HG03039 (cell line): ENCODE results near the gene MAPK1.
"Not testable (repeated sequence)": the region's sequence is repeated elsewhere in the genome, so short reads cannot be mapped to it uniquely, and the experiment has no call there.

Source experiments
- ATAC-seq: cut with Tn5 transposase; IDR thresholded peaks from one replicate; pipeline ENCODE4 v1.9.1; 2021; ENCODE audit warnings: mild to moderate bottlenecking, moderate library complexity; ENCODE audit not compliant: unreplicated experiment

MAPK1 gene

DNA sequence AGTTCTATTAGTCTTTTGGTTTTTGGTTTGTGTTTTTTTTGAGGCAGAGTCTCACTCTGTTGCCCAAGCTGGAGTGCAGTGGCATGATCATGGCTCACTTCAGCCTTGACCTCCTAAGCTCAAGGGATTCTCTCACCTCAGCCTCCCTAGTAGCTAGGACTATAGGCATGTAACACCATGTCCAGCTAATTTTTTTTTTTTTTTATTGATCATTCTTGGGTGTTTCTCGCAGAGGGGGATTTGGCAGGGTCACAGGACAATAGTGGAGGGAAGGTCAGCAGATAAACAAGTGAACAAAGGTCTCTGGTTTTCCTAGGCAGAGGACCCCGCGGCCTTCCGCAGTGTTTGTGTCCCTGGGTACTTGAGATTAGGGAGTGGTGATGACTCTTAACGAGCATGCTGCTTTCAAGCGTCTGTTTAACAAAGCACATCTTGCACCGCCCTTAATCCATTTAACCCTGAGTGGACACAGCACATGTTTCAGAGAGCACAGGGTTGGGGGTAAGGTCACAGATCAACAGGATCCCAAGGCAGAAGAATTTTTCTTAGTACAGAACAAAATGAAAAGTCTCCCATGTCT is 15.4 kb upstream of the MAPK1 start:
- ATAC-seq: not testable (repeated sequence)

DNA sequence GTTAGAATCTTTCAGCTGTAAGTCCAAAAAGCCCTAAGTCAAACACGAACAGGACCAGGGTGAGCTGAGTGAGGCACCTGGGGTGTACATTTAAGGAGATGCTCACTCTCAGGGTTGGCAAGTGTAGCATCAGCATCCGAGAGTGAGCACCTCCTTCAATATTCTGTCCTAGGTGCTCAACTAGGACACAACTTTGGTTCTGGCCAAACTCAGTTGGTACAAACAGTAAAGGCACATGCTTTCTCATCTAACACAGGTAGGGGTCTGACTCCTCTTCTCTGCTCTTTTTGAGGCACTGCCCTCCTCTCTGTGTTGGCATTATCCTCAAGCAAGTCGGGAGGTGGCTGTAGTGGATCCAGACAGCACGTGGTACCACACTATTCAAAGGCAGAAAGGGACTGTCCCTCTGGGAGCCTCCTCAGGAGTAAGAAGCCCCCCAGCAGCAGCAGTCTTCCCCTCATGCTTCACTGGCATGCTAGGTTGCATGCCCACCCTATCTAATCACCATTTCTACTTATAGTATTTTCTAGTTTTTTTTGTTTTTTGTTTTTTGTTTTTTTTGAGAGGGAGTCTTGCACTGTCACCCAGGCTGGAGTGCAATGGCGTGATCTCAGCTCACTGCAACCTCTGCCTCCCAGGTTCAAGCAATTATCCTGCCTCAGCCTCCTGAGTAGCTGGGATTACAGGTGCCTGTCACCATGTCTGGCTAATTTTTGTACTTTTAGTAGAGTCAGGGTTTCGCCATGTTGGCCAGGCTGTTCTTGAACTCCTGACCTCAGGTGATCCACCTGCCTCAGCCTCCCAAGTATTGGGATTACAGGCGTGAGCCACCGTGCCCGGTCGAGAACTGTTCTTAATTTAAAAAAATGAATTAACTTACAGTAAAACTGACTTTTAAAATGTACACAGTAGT is 14.7 kb upstream of the MAPK1 start:
- no peak for ATAC-seq

DNA sequence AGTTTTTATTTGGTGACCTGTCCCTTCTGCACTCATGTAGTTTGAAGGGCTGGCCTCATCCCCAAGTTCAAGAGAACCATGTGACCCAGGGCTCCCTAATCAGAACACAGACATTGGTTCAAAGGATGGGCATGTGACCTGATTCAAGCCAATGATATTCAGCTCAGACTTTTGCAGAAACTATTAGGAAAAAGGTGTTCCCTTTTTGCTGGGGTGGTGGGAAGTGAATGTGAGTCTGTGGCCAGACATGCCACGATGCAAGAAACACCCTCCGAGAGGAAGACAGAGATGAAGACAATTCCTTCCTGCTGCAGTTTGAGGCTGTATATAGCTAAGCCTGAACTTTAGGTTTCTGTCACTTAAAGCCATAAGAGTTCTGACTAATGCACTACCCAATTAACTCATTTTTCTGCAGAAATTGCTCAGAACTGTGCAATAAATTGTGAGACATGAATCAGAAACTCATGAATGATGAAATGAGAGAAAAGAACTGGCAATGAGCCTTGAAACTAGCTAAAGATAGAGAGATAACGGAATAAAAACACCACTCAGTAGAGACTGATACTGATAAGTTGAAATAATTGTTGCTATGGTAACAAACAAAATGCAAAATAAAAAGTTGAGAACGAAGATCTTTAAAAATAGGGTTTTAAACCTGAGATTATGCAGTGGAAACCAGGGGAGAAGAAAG is 9.2 kb upstream of the MAPK1 start:
- no peak for ATAC-seq

DNA sequence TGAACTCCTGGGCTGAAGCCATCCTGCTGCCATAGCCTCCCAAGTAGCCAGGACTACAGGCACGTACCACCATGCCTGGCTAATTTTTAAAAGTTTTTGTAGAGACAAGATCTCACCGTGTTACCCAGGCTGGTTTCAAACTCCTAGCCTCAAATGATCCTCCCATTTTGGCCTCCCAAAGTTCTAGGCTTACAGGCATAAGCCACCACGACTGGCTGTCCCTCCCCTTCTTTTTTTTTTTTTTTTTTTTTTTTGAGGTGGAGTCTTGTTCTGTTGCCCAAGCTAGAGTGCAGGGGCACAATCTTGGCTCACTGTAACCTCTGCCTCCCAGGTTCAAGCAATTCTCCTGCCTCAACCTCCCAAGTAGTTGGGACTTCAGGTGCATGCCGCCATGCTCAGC is 7.5 kb upstream of the MAPK1 start:
- ATAC-seq: not testable (repeated sequence)

DNA sequence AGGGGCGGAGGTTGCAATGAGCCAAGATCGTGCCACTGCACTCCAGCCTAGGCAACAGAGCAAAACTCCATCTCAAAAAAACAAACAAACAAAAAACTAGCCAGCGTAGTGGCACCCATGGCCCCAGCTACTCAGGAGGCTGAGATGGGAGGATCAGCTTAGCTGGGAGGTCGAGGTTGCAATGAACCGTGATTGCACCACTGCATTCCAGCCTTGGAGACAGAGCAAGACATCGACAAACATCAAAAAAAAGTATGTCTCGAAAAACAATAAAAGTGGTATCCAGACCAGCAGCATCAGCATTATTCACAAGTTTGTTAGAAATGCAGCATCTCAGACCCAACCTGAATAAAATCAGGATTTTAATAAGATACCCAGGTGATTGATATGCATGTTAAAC is 6.2 kb upstream of the MAPK1 start:
- no peak for ATAC-seq

DNA sequence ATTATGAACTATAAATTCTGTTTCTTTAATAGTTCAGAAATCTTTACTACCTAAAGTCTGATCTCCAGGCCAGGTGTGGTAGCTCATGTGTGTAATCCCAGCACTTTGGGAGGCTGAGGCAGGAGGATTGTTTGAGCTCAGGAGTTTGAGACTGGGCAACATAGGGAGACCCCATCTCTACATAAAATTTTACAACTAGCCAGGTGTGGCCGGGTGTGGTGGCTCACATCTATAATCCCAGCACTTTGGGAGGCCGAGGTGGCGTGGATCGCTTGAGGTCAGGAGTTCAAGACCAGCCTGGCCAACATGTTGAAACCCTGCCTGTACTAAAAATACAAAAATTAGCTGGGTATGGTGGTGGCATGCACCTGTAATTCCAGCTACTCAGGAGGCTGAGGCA is 5.3 kb upstream of the MAPK1 start:
- not testable (repeated sequence) for ATAC-seq

DNA sequence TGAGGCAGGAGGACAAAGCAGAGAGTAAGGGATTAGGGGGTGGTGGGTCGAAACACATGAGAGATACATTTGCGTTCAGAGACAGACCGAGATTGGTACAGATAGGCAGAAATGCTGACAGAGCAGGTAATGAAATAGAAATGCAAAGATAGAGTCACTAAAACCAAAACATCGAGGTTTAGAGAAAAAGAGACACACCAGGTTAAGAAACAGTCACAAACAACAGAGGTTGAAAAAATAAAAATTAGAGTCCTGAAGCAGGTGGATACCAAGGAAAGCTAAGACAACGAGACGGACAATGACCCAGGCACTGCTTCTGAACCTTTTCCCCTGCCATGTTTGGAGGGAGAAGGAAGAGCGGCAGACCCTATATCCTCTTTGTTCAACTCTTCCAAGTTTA is 1.2 kb upstream of the MAPK1 start:
- ATAC-seq: no peak

- ATAC-seq: no peak
Observed at GRCh38 chr22:21866833-21867527, 465 bp downstream of the MAPK1 start.

DNA sequence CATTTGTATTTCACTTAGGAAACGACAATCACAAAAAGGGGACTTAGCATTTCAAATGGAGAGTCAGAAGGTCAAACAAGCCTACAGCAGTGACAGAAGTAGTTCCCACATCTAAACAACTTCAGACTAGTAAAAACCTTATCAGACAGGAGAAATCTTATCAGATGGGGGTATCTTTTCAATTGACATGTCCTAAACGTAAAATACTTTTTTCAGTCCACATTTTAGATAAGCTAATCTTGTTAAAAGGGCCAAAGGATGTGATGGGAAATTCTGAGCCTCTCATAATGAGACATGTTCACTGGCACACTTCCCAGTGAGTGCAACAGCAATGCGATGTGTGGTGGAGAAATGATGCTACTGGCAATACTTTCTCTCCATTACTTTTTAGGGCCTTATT is 2.4 kb downstream of the MAPK1 start:
- no peak for ATAC-seq

- no peak for ATAC-seq
Observed at GRCh38 chr22:21862386-21863245, 4.8 kb downstream of the MAPK1 start.

GRCh38 chr22:21861851-21862250 is 5.6 kb downstream of the MAPK1 start:
- ATAC-seq: no peak

DNA sequence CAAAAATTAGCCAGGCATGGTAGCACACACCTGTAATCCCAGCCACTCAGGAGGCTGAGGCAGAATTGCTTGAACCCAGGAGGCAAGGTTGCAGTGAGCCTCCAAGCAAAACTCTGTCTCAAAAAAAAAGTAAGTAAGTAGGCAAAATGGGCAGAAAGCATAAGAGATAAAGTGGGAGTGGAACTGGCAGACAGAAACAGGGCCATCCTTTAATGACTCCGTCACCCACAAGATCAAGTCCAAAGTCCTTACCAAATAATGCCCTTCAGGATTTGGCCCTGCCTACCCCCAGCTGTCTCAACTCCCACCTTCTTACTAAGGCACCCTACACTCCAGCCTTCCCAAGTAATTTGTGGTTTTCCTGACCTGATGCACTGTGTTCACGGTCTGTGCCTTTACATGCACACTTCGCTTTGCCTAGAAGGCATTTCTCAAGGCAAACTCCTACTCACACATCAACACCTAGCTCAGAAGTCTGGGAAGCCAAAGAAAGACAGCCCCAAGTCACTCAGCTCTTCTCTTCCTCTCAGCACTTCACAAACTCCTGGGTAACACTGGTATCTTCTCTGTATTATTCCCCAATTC is 6.1 kb downstream of the MAPK1 start:
- no peak for ATAC-seq

- ATAC-seq: no peak
Observed at GRCh38 chr22:21860491-21861039, 6.9 kb downstream of the MAPK1 start.

GRCh38 chr22:21858025-21858764 is 9.2 kb downstream of the MAPK1 start:
- ATAC-seq: no peak

GRCh38 chr22:21857481-21857914 is 9.9 kb downstream of the MAPK1 start:
- no peak for ATAC-seq

- no peak for ATAC-seq
Observed at GRCh38 chr22:21856868-21857267, 10.6 kb downstream of the MAPK1 start.

GRCh38 chr22:21856197-21856596 is 11.2 kb downstream of the MAPK1 start:
- no peak for ATAC-seq

DNA sequence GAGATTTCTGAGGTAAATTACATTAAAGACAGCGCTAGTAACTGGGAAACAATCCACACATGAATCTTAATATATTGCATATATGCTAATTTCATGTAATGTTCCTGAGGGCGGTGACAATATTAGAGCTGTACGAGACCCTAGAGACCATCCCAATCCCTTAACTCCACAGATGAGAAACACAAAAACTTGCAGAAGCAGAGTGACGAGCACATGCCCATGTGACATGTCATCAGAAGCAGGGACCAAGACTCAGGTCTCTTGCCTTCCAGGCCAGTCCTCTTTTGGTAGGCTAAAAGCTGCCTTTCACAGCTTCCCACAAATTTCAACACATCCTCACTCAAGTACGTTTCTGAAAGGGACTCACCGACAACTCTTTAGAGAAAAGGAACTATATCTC is 11.8 kb downstream of the MAPK1 start:
- no peak for ATAC-seq

DNA sequence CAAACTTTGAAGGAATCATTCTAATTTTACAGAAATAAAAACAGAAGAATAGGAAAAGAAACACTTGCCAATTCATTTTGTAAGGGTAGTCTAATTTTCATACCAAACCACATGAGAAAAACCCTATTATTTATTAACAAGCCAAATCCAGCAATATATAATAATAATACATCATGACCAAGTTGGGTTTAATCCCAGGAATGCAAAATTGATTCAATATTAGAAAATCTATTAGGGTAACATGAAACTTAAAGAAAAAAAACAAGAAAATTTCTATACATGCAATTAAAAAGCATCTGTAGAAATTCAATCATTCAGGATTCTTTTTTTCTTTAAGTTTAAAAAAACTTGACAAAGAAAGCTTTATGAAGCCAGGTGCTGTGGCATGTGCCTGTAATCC is 16.8 kb downstream of the MAPK1 start:
- ATAC-seq: no peak
